T-helper 17 cell (primary cell): ENCODE results near the gene DVL1. TPM values are rescaled to one million over a fixed set of nuclear protein-coding genes. Genes with fewer than 3 reads are reported as not detected.

Experiments
- ATAC-seq: fragments of 150-1000 bp; cut with Tn5 transposase; 2 replicates; pipeline ENCODE4 v1.10.0; 2021; ENCODE audit warnings: mild to moderate bottlenecking, moderate library complexity
- DNase-seq, 3 donors: peaks; one replicate each; pipeline versions ENCODE4 v3.0.0 to v3.0.0-alpha.2; 2020 to 2021
- H3K9me3 ChIP-seq: one replicate; pipeline ENCODE4 v1.7.0; 2013; ENCODE audit warnings: low read length, mild to moderate bottlenecking; ENCODE audit not compliant: control insufficient read depth, poor library complexity, severe bottlenecking
- H3K27ac Mint-ChIP-seq: one replicate; pipeline ENCODE4 v1.8.0; 2022; ENCODE audit warnings: mild to moderate bottlenecking, moderate library complexity, mixed read lengths
- H3K27me3 Mint-ChIP-seq: one replicate; pipeline ENCODE4 v1.8.0; 2022; ENCODE audit warnings: mixed read lengths
- H3K36me3 Mint-ChIP-seq: one replicate; pipeline ENCODE4 v1.8.0; 2022; ENCODE audit warnings: low read depth, mixed read lengths
- H3K4me1 Mint-ChIP-seq: one replicate; pipeline ENCODE4 v1.8.0; 2022; ENCODE audit warnings: mild to moderate bottlenecking, mixed read lengths
- H3K4me3 Mint-ChIP-seq: one replicate; pipeline ENCODE4 v1.8.0; 2022; ENCODE audit warnings: mild to moderate bottlenecking, moderate library complexity, mixed read lengths
- total RNA-seq, 4 donors: library from RNA in 2 of 4; stranded (reverse) in 2 of 4; gene quantifications; one replicate each; pipeline ENCODE4 v1.2.3 and lab custom pipeline; 2022 to 2026

Gene DVL1
- total RNA-seq, 2 donors from 2014 or later, result 41.0 to 45.8 TPM

DNA sequence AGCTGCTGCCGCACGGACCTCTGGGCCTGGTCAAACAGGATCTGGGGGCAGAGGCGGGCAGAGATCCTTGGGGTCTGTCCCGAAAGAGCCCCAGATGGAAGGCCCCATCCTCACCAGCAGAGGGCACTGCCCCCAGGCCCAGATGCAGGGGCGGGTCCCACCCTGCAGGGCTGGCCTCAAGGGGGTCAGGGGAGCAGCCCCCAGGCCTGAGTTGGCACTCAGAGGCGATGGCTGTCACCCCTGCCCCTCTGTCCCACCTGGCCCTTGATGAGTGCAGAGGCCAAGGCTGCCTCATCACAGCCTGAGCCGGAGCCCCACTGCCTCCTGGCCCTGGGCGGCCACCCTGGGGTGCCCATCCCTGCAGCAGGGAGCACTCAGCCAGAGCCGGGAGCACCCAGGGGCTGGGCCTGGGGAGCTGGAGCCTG, 47.2 kb downstream of the DVL1 start:
- Mint-ChIP-seq H3K27me3 (no peaks in the 10 kb centered on the region), H3K27ac (no peak overlapping the region), H3K4me3 (no peak overlapping the region), H3K36me3 (no peaks in the 10 kb centered on the region), H3K4me1 (peaks cover 11% of the 10 kb centered on the region)
- ATAC-seq, result no peak
- no peaks in the 10 kb centered on the region for H3K9me3 ChIP-seq
- DNase-seq, result no peak

DNA sequence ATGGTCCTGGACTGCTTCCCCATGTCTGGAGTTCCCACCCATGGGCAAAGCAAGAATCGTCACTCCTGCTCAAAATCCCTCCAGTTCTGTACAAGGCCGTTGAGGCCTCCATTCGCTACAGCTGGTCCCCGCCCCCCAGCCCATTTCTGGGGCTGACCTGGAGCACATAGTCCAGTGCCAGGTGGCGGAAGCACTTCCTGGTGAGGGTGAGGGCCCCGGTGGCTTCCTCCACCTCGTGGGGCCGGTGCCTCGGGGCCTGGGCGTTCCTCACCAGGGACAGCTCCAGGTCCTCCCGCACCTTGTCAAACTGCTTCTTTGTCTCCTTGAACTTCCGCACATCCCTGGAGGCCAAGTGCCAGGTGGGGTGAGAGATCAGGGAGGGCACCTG, 48.9 kb downstream of the DVL1 start:
- ATAC-seq, result no peak
- DNase-seq, result no peak
- H3K36me3 Mint-ChIP-seq, result no peaks in the 10 kb centered on the region

DNA sequence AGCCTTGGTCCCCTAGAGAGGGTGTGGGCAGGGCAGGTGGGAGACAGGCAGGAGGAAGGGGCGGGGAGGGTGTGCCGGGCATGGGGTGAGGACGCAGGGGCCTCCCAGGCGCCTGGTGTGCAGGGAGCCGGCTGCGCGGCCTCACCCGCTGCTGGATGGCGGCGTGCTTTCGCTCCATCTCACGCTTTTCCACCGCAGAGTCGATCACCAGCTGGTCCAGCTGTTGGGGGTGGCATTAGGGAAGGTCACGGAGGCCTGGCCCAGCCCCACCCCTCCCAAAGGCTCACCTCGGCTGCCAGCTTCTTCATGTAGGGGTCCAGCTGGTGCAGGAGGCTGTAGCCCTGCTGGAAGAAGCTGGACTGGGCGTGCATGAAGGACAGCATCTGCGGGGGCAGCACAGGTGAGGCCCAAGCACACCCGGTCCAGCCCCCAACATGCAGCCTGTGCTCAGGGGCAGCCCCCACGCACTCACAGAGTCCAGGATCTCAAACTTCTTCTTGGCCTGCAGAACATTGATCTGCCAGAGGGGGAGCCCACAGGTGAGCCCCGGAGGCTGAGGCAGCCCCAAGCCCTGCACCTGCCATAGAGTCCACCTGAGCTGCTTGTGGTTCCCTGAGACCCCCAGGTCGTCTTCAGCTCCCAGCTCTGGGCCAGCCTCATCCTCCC, 49.4 kb downstream of the DVL1 start:
- ATAC-seq, result peak; percentile 76

More for the DNA sequence above, 48.9 kb downstream of the DVL1 start:
- Mint-ChIP-seq H3K27me3 (no peaks in the 10 kb centered on the region), H3K4me1 (no peaks in the 10 kb centered on the region), H3K27ac (no peak overlapping the region), H3K4me3 (no peak overlapping the region)
- H3K9me3 ChIP-seq, result no peaks in the 10 kb centered on the region

DNA sequence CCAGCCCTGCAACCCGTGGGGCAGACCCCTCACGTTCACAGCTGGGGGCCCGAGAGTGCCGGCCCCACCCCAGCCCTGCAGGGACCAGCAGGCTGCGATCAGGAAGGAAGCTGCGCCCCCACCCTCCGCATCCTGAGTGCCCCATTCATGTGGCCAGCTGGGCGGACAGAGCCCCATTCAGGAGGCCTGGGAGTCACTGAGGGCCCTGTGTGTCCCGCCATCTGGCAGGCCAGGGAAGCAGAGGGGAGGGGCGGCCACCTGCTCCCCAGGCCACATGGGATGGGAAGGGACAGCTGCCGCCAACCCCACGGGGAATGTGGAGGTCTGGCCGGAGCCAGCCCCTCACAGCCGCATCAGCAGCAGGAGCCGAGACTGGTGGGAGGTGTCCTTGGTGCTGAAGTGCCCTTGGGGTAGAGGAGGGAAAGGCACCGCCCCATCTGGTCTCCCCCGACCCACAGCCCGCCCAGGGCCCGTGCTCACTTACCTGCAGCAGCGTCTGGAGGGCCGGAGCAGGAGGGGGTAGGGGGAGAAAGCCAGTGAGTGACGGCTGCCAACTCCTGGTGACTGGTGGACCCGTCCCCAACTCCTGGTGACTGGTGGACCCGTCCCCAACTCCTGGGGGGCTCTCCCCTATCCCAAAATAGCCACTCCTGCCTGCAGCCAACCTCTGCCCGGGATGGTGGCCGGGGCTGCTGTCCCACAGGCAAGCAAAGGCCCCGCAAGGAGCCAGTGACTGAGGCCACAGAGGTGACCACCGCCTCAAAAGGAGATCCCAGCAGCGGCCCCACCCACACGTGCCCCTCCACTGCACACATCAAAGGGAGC, 50.1 kb downstream of the DVL1 start:
- DNase-seq (no peak), ATAC-seq (no peak)
- H3K9me3 ChIP-seq, result no peaks in the 10 kb centered on the region
- H3K36me3 Mint-ChIP-seq, result no peaks in the 10 kb centered on the region
- no peaks in the 10 kb centered on the region for H3K27me3 Mint-ChIP-seq
- H3K27ac Mint-ChIP-seq, result no peak overlapping the region
- no peaks in the 10 kb centered on the region for H3K4me1 Mint-ChIP-seq
- no peak overlapping the region for H3K4me3 Mint-ChIP-seq

More for the DNA sequence above, 49.4 kb downstream of the DVL1 start:
- no peak for DNase-seq
- Mint-ChIP-seq H3K36me3 (no peaks in the 10 kb centered on the region), H3K4me3 (no peak overlapping the region), H3K27me3 (no peaks in the 10 kb centered on the region), H3K27ac (no peak overlapping the region), H3K4me1 (no peaks in the 10 kb centered on the region)
- no peaks in the 10 kb centered on the region for H3K9me3 ChIP-seq

DNA sequence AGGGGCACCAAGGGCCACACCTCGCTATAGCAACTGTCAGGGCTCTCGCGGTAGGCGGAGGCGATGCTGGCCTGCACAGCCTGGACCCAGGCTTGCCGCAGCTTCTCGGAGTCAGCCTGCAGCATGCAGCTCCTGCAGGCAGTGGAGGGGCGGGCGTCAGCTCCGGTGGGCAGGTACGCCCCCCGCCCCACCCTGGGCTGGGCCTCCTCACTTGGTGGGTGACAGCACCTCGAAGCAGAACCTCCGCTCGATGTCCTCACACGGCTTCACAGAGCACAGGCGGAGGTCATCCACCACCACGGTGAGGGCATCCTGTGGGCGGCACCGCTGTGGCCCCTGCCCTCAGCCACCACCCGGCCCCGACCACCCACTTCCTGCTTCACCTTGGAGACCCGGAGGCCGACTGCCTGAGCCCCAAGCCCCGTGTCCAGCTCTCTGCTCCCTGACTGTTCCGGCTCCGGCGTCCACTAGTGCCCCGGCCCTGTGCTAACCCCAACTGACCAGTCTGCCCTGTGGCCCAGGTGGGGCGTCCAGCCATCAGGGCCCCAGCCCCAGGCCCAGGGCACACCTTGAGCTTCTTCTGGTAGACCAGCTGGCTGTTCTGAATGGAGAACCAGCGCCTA, 51.3 kb downstream of the DVL1 start:
- Mint-ChIP-seq H3K4me1 (no peaks in the 10 kb centered on the region), H3K27me3 (no peaks in the 10 kb centered on the region), H3K4me3 (no peak overlapping the region), H3K36me3 (no peaks in the 10 kb centered on the region), H3K27ac (no peak overlapping the region)
- no peak for ATAC-seq
- DNase-seq, result no peak
- H3K9me3 ChIP-seq, result no peaks in the 10 kb centered on the region

DNA sequence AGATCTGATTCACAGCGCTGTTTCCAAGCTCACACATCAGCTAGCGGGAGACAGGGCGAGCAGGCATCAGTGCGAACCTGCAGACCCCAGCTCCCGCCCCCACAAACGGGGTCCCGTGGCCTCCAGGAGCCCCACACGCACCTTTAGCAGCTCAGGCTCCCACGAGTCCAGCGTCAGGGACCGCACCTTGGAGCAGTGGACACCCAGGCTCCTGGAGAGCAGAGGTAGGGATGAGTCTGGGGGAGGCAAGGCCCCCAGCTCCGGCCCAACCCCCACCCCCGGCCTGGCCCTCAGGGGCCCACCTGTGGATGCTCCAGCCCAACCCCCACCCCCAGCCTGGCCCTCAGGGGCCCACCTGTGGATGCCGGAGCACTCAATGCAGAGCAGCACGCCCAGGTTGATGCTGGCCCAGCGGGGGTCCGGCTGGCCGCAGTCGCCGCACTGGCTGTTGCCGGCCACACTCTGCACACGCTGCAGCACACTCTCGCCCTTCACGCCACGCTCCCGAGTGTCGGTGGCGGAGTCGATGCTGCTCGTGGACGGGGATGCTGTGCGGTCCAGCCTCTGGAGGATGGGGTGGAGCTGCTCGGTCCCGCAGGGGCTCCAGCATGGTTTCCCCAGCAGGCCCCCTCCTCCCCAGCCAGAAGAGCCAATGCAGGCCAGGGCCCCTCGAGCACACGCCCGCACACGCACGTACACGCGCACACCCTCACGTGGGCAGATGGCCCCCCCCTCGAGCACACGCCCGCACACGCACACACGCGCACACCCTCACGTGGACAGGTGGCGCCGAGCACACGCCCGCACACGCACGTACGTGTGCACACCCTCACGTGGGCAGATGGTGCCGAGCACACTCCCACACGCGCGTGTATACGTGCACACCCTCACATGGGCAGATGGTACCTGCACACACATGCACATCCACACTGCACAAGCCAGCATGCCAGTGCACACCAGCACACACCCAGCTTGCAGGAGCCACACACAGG, 52.9 kb downstream of the DVL1 start:
- no peaks in the 10 kb centered on the region for H3K36me3 Mint-ChIP-seq
- H3K4me3 Mint-ChIP-seq, result no peak overlapping the region
- H3K4me1 Mint-ChIP-seq, result no peaks in the 10 kb centered on the region
- H3K27me3 Mint-ChIP-seq, result no peaks in the 10 kb centered on the region
- ATAC-seq, result no peak
- no peak for DNase-seq
- H3K9me3 ChIP-seq, result no peaks in the 10 kb centered on the region
- H3K27ac Mint-ChIP-seq, result no peak overlapping the region

GRCh38 chr1:1295154-1295923, 53.9 kb downstream of the DVL1 start:
- no peak for DNase-seq
- H3K9me3 ChIP-seq, result no peaks in the 10 kb centered on the region
- Mint-ChIP-seq H3K36me3 (no peaks in the 10 kb centered on the region), H3K27me3 (no peaks in the 10 kb centered on the region), H3K4me1 (peaks cover 2% of the 10 kb centered on the region), H3K4me3 (no peak overlapping the region), H3K27ac (no peak overlapping the region)
- no peak for ATAC-seq

GRCh38 chr1:1294250-1294890, 54.8 kb downstream of the DVL1 start:
- H3K36me3 Mint-ChIP-seq, result no peaks in the 10 kb centered on the region
- H3K4me1 Mint-ChIP-seq, result peaks cover 6% of the 10 kb centered on the region
- no peaks in the 10 kb centered on the region for H3K9me3 ChIP-seq
- H3K27me3 Mint-ChIP-seq, result no peaks in the 10 kb centered on the region
- no peak overlapping the region for H3K4me3 Mint-ChIP-seq
- H3K27ac Mint-ChIP-seq, result no peak overlapping the region
- no peak for DNase-seq
- no peak for ATAC-seq

GRCh38 chr1:1293263-1294249, 55.7 kb downstream of the DVL1 start:
- ATAC-seq (no peak), DNase-seq (no peak)
- H3K9me3 ChIP-seq, result no peaks in the 10 kb centered on the region

DNA sequence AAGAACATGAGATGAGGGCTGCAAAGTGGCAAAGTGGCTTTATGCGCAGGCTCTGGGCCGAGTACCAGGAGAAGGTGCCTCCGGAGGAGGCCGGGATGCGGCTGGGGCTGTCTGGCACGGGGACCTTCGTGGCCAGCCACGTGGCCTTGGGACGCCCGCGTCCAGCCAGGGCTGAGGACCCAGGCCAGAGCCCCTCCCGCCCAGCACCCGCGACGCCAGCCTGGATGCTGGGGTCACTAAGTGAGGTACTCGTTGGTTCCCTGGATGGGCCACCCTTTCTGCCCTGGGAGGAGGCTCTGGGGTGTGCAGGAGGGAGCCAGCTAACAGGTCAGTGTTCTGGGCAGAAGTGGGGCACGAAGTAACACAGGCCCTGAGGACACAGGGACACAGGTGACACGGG, 56.4 kb downstream of the DVL1 start:
- no peaks in the 10 kb centered on the region for H3K36me3 Mint-ChIP-seq
- no peaks in the 10 kb centered on the region for H3K27me3 Mint-ChIP-seq
- ATAC-seq, result no peak
- no peak for DNase-seq
- no peak overlapping the region for H3K4me3 Mint-ChIP-seq
- no peaks in the 10 kb centered on the region for H3K9me3 ChIP-seq
- H3K27ac Mint-ChIP-seq, result no peak overlapping the region
- peaks cover 6% of the 10 kb centered on the region for H3K4me1 Mint-ChIP-seq

More at GRCh38 chr1:1293263-1294249, 55.7 kb downstream of the DVL1 start:
- no peak overlapping the region for H3K27ac Mint-ChIP-seq
- no peak overlapping the region for H3K4me3 Mint-ChIP-seq
- H3K36me3 Mint-ChIP-seq, result no peaks in the 10 kb centered on the region
- H3K27me3 Mint-ChIP-seq, result no peaks in the 10 kb centered on the region
- H3K4me1 Mint-ChIP-seq, result peaks cover 6% of the 10 kb centered on the region

- Mint-ChIP-seq H3K36me3 (no peaks in the 10 kb centered on the region), H3K4me1 (peaks cover 6% of the 10 kb centered on the region), H3K4me3 (no peak overlapping the region), H3K27me3 (no peaks in the 10 kb centered on the region), H3K27ac (no peak overlapping the region)
- ATAC-seq (no peak), DNase-seq (no peak)
- H3K9me3 ChIP-seq, result no peaks in the 10 kb centered on the region
Measured at GRCh38 chr1:1292442-1292779, 56.8 kb downstream of the DVL1 start.
